ENCODE results near the gene SLC13A4.
"Not testable (repeated sequence)": the region's sequence is repeated elsewhere in the genome, so short reads cannot be mapped to it uniquely, and the experiment has no call there.

SLC13A4 gene

GRCh38 chr7:135693558-135693957, 34.4 kb downstream of the SLC13A4 start:
- no peak for DNase-seq (ENCODE audit: low spot score)

- not testable (repeated sequence) for DNase-seq (ENCODE audit: low spot score)
These were observed 35.4 kb downstream of the SLC13A4 start for GRCh38 chr7:135692606-135693005.

- no peak for DNase-seq (ENCODE audit: low spot score)
These were observed 35.9 kb downstream of the SLC13A4 start for GRCh38 chr7:135692055-135692454.

GRCh38 chr7:135690566-135690965, 37.4 kb downstream of the SLC13A4 start:
- peak; percentile 77 for DNase-seq (ENCODE audit: low spot score)

- no peak for DNase-seq (ENCODE audit: low spot score)
These were observed 40.5 kb downstream of the SLC13A4 start for GRCh38 chr7:135687466-135687865.

GRCh38 chr7:135685306-135686084, 42.5 kb downstream of the SLC13A4 start:
- DNase-seq (ENCODE audit: low spot score) = peak; percentile 54

- DNase-seq (ENCODE audit: low spot score) = no peak
These were observed 43.3 kb downstream of the SLC13A4 start for GRCh38 chr7:135684699-135685098.

- DNase-seq (ENCODE audit: low spot score) = peak; percentile 36
These were observed 43.9 kb downstream of the SLC13A4 start for GRCh38 chr7:135684136-135684535.

- no peak for DNase-seq (ENCODE audit: low spot score)
These were observed 44.4 kb downstream of the SLC13A4 start for GRCh38 chr7:135683609-135684008.

- no peak for DNase-seq (ENCODE audit: low spot score)
These were observed 45.8 kb downstream of the SLC13A4 start for GRCh38 chr7:135682191-135682590.

- no peak for DNase-seq (ENCODE audit: low spot score)
These were observed 46.2 kb downstream of the SLC13A4 start for GRCh38 chr7:135681762-135682161.

- no peak for DNase-seq (ENCODE audit: low spot score)
These were observed 49.1 kb downstream of the SLC13A4 start for GRCh38 chr7:135678612-135679575.

- no peak for DNase-seq (ENCODE audit: low spot score)
These were observed 54.7 kb downstream of the SLC13A4 start for GRCh38 chr7:135673360-135673706.

GRCh38 chr7:135672560-135673359, 55.2 kb downstream of the SLC13A4 start:
- peak; percentile 64 for DNase-seq (ENCODE audit: low spot score)

GRCh38 chr7:135670179-135670578, 57.8 kb downstream of the SLC13A4 start:
- peak; percentile 44 for DNase-seq (ENCODE audit: low spot score)

- DNase-seq (ENCODE audit: low spot score) = no peak
These were observed 58.2 kb downstream of the SLC13A4 start for GRCh38 chr7:135669774-135670173.

- not testable (repeated sequence) for DNase-seq (ENCODE audit: low spot score)
These were observed 59.1 kb downstream of the SLC13A4 start for GRCh38 chr7:135668852-135669395.

- DNase-seq (ENCODE audit: low spot score) = not testable (repeated sequence)
These were observed 60.4 kb downstream of the SLC13A4 start for GRCh38 chr7:135667626-135668025.

GRCh38 chr7:135666846-135667245, 61.1 kb downstream of the SLC13A4 start:
- DNase-seq (ENCODE audit: low spot score) = no peak

- no peak for DNase-seq (ENCODE audit: low spot score)
These were observed 61.8 kb downstream of the SLC13A4 start for GRCh38 chr7:135666156-135666555.

- no peak for DNase-seq (ENCODE audit: low spot score)
These were observed 62.9 kb downstream of the SLC13A4 start for GRCh38 chr7:135665042-135665441.

GRCh38 chr7:135664046-135664589, 63.9 kb downstream of the SLC13A4 start:
- no peak for DNase-seq (ENCODE audit: low spot score)

Measured in hepatic stellate cell (primary cell).